ENCODE data around the gene NEO1.

The NEO1 gene

GRCh38 chr15:73139744-73140553 is 87.7 kb downstream of the NEO1 start:
- peak; percentile 88 for TF ChIP-seq ZFP3 (CRISPR knock-in tag; IDR thresholded peaks at IDR 0.05)
- no peak for TF ChIP-seq ESRRG (CRISPR knock-in tag; IDR thresholded peaks at IDR 0.05)
- peak; percentile 66 for TF ChIP-seq ISL1 (CRISPR knock-in tag; IDR thresholded peaks at IDR 0.05)
- TF ChIP-seq GLIS3 (CRISPR knock-in tag; IDR thresholded peaks at IDR 0.05) = no peak
- peak; percentile 71 for TF ChIP-seq TCF4 (CRISPR knock-in tag; IDR thresholded peaks at IDR 0.05; ENCODE audit: borderline replicate concordance)
- no peak for TF ChIP-seq ZC3H10 (CRISPR knock-in tag; IDR thresholded peaks at IDR 0.05)
- peak; percentile 85 for ATAC-seq

- no peak for TF ChIP-seq RARB (CRISPR knock-in tag; IDR thresholded peaks at IDR 0.05)
- peak; percentile 41; the same call in 1 of the 2 replicates for TF ChIP-seq TSHZ2 (CRISPR knock-in tag; IDR thresholded peaks at IDR 0.05)
- ATAC-seq = no peak
These were observed 89.1 kb downstream of the NEO1 start for GRCh38 chr15:73141216-73141900.

GRCh38 chr15:73142802-73143762 is 90.8 kb downstream of the NEO1 start:
- TF ChIP-seq ZNF8 (CRISPR knock-in tag; IDR thresholded peaks at IDR 0.05) (no peak), TOX (CRISPR knock-in tag; IDR thresholded peaks at IDR 0.05; ENCODE audit: borderline replicate concordance) (no peak), RARB (CRISPR knock-in tag; IDR thresholded peaks at IDR 0.05) (no peak), ZC3H10 (CRISPR knock-in tag; IDR thresholded peaks at IDR 0.05) (no peak), SNAI2 (CRISPR knock-in tag; IDR thresholded peaks at IDR 0.05) (no peak), ESRRG (CRISPR knock-in tag; IDR thresholded peaks at IDR 0.05) (no peak), ZFP3 (CRISPR knock-in tag; IDR thresholded peaks at IDR 0.05) (no peak), BACH2 (CRISPR knock-in tag; IDR thresholded peaks at IDR 0.05; ENCODE audit: borderline replicate concordance) (no peak), PPARA (CRISPR knock-in tag; IDR thresholded peaks at IDR 0.05; ENCODE audit: borderline replicate concordance) (no peak)
- no peak for ATAC-seq

GRCh38 chr15:73143763-73144155 is 91.5 kb downstream of the NEO1 start:
- no peak for ATAC-seq
- TF ChIP-seq OSR1 (CRISPR knock-in tag; IDR thresholded peaks at IDR 0.05) (no peak), PPARA (CRISPR knock-in tag; IDR thresholded peaks at IDR 0.05; ENCODE audit: borderline replicate concordance) (no peak), BACH2 (CRISPR knock-in tag; IDR thresholded peaks at IDR 0.05; ENCODE audit: borderline replicate concordance) (no peak), SNAI2 (CRISPR knock-in tag; IDR thresholded peaks at IDR 0.05) (no peak), CSRNP3 (CRISPR knock-in tag; IDR thresholded peaks at IDR 0.05) (no peak), ZNF70 (CRISPR knock-in tag; IDR thresholded peaks at IDR 0.05) (no peak), ZFP3 (CRISPR knock-in tag; IDR thresholded peaks at IDR 0.05) (no peak), PATZ1 (CRISPR knock-in tag; IDR thresholded peaks at IDR 0.05; ENCODE audit: borderline replicate concordance) (no peak), ZNF565 (CRISPR knock-in tag; conservative IDR thresholded peaks at IDR 0.05; ENCODE audit: low read depth) (no peak), GLIS3 (CRISPR knock-in tag; IDR thresholded peaks at IDR 0.05) (no peak), ZNF8 (CRISPR knock-in tag; IDR thresholded peaks at IDR 0.05) (no peak), ZFP30 (CRISPR knock-in tag; IDR thresholded peaks at IDR 0.05) (no peak), TSHZ2 (CRISPR knock-in tag; IDR thresholded peaks at IDR 0.05) (no peak), RARB (CRISPR knock-in tag; IDR thresholded peaks at IDR 0.05) (no peak), ARNTL (CRISPR knock-in tag; IDR thresholded peaks at IDR 0.05; ENCODE audit: borderline replicate concordance, low read depth) (no peak)
